Measurements from ENCODE around the gene GREB1. TPM values are rescaled to one million over a fixed set of nuclear protein-coding genes. Genes with fewer than 3 reads are reported as not detected.

The GREB1 gene
- total and polyA plus RNA-seq, 12 donors: 2.2 to 26.2 (median 3.7) TPM

- no peak overlapping the region for H3K4me3 ChIP-seq
- no peak overlapping the region for H3K27ac ChIP-seq
- H3K36me3 ChIP-seq (replicated peaks in 1 of 2): no peaks in the 10 kb centered on the region
- WGBS, 4 donors: 58 to 67% (median 65%) methylated on average over 3 of the region's 3 CpGs
- H3K4me1 ChIP-seq (replicated peaks in 1 of 2): peaks cover 0 to 8% of the 10 kb centered on the region in 2 donors
- H3K27me3 ChIP-seq: peaks cover 11% of the 10 kb centered on the region
- DNase-seq: no peak
- H3K9me3 ChIP-seq (replicated peaks in 1 of 3): no peaks in the 10 kb centered on the region
- intact Hi-C loops (cut with DNase I): no loop called here
- TF ChIP-seq POLR2A (IDR thresholded peaks at IDR 0.05): no peak
- no peak for TF ChIP-seq CTCF (IDR thresholded peaks at IDR 0.05)
Measured at GRCh38 chr2:11491348-11491933, 42.4 kb upstream of the GREB1 start.

GRCh38 chr2:11492244-11492643 lies 41.6 kb upstream of the GREB1 start:
- intact Hi-C loops (cut with DNase I): no loop called here
- no peak for TF ChIP-seq POLR2A (IDR thresholded peaks at IDR 0.05)
- no peak for TF ChIP-seq CTCF (IDR thresholded peaks at IDR 0.05)
- Histone ChIP-seq H3K4me1 (replicated peaks in 1 of 2) (peaks cover 0 to 8% of the 10 kb centered on the region in 2 donors), H3K9me3 (replicated peaks in 1 of 3) (no peaks in the 10 kb centered on the region), H3K27ac (no peak overlapping the region), H3K4me3 (no peak overlapping the region), H3K27me3 (peaks cover 6% of the 10 kb centered on the region), H3K36me3 (replicated peaks in 1 of 2) (no peaks in the 10 kb centered on the region)
- 81 to 92% (median 82%) methylated on average over 3 of the region's 3 CpGs for WGBS, 4 donors
- no peak for DNase-seq

GRCh38 chr2:11492720-11493119 lies 41.1 kb upstream of the GREB1 start:
- 80 to 100% (median 94%) methylated on average over 1 of the region's 1 CpG for WGBS, 4 donors
- Histone ChIP-seq H3K4me3 (no peak overlapping the region), H3K36me3 (replicated peaks in 1 of 2) (no peaks in the 10 kb centered on the region), H3K27ac (no peak overlapping the region), H3K4me1 (replicated peaks in 1 of 2) (peaks cover 0 to 8% of the 10 kb centered on the region in 2 donors), H3K27me3 (peaks cover 2% of the 10 kb centered on the region), H3K9me3 (replicated peaks in 1 of 3) (no peaks in the 10 kb centered on the region)
- no peak for DNase-seq
- intact Hi-C loops (cut with DNase I): no loop called here
- TF ChIP-seq CTCF (IDR thresholded peaks at IDR 0.05): no peak
- TF ChIP-seq POLR2A (IDR thresholded peaks at IDR 0.05): no peak

GRCh38 chr2:11493282-11493681 lies 40.6 kb upstream of the GREB1 start:
- no peak overlapping the region for H3K27ac ChIP-seq
- intact Hi-C loops (cut with DNase I): no loop called here
- TF ChIP-seq CTCF (IDR thresholded peaks at IDR 0.05) (no peak), POLR2A (IDR thresholded peaks at IDR 0.05) (no peak)
- H3K9me3 ChIP-seq (replicated peaks in 1 of 3): no peaks in the 10 kb centered on the region
- H3K4me3 ChIP-seq: no peak overlapping the region
- DNase-seq: no peak
- H3K4me1 ChIP-seq (replicated peaks in 1 of 2): peaks cover 2 to 8% of the 10 kb centered on the region in 2 donors
- H3K36me3 ChIP-seq (replicated peaks in 1 of 2): no peaks in the 10 kb centered on the region
- no peaks in the 10 kb centered on the region for H3K27me3 ChIP-seq
- WGBS, 4 donors: 93 to 97% (median 94%) methylated on average over 5 to 6 of the region's 6 CpGs
